A549 (cell line): ENCODE data around the gene MRPL51. TPM values are rescaled to one million over a fixed set of nuclear protein-coding genes. Genes with fewer than 3 reads are reported as not detected.

Experiments
- ATAC-seq, 2 experiments: fragments of 200-7000 bp in 1 of 2; fragments of >200 bp in 1 of 2; cut with Nextera tagmentation in 1 of 2; cut with Tn5 transposase in 1 of 2; 3 replicates each; pipeline versions ENCODE4 v1.8.0 to v1.9.1; 2018 to 2020; ENCODE audit warnings: mild to moderate bottlenecking in 1 of 2, moderate library complexity in 1 of 2
- CTCF ChIA-PET: fragments of 300-600 bp; sonication (Branson Sonifier 250); formaldehyde crosslinking; extraction: SDS; loops from one replicate; lab custom pipeline; 2021; ENCODE audit warnings: antibody characterized with exemption, inconsistent platforms; lab: Yijun Ruan, JAX
- POLR2A ChIA-PET: fragments of 350-600 bp; formaldehyde crosslinking; extraction: SDS; loops from one replicate; lab custom pipeline; 2021; ENCODE audit warnings: antibody characterized with exemption, inconsistent platforms; lab: Yijun Ruan, JAX
- DNase-seq, 2 experiments: peaks; one replicate each; pipeline versions ENCODE4 v3.0.0 to v3.0.0-alpha.2; 2011 to 2016; ENCODE audit warnings: low read depth in 1 of 2, low spot score in 1 of 2
- FAIRE-seq: peaks from 2 replicates; lab custom pipeline; 2011; peaks lifted over from hg19 to GRCh38; lab: Jason Lieb, UNC
- H3K27ac ChIP-seq, 2 experiments: fragments of >200 bp; sonication (Bioruptor Twin); formaldehyde crosslinking; 3 replicates each; pipeline ENCODE4 v1.5.1; 2016 to 2017
- H3K4me1 ChIP-seq: fragments of >200 bp; sonication (Bioruptor Twin); formaldehyde crosslinking; 3 replicates; pipeline ENCODE4 v1.6.1; 2016
- H3K4me2 ChIP-seq: fragments of >200 bp; sonication (Bioruptor Twin); formaldehyde crosslinking; 3 replicates; pipeline ENCODE4 v1.6.1; 2016
- H3K4me3 ChIP-seq: fragments of >200 bp; sonication (Bioruptor Twin); formaldehyde crosslinking; 3 replicates; pipeline ENCODE4 v1.5.1; 2016
- H3K9me3 ChIP-seq: fragments of >200 bp; sonication (Bioruptor Twin); formaldehyde crosslinking; 3 replicates; pipeline ENCODE4 v1.6.1; 2016
- CEBPB ChIP-seq, 2 experiments: fragments of >200 bp in 1 of 2; sonication (Bioruptor Twin) in 1 of 2; formaldehyde crosslinking in 1 of 2; IDR thresholded peaks; 2 replicates each; pipeline ENCODE4 v1.6.1; 2012 to 2016
- FOSB ChIP-seq: fragments of 250-450 bp; sonication (Bioruptor Pico); IDR thresholded peaks from 2 replicates; pipeline ENCODE4 v1.5.0; 2020; ENCODE audit warnings: mild to moderate bottlenecking, moderate library complexity
- FOSL2 ChIP-seq, 2 experiments: fragments of 450-650 bp in 1 of 2; fragments of >200 bp in 1 of 2; sonication (Bioruptor Twin) in 1 of 2; formaldehyde crosslinking; IDR thresholded peaks; 2 replicates each; pipeline versions ENCODE4 v1.5.0 to v1.6.1; 2016 to 2020; ENCODE audit warnings: mild to moderate bottlenecking in 1 of 2, moderate library complexity in 1 of 2
- FOXS1 ChIP-seq: fragments of 250-450 bp; sonication (Bioruptor Pico); IDR thresholded peaks from 2 replicates; pipeline ENCODE4 v1.5.0; 2020; ENCODE audit warnings: mild to moderate bottlenecking, moderate library complexity
- GATA3 ChIP-seq: IDR thresholded peaks from 2 replicates; pipeline ENCODE4 v1.6.1; 2012; ENCODE audit warnings: borderline replicate concordance
- HOXA7 ChIP-seq: fragments of 250-450 bp; sonication (Bioruptor Pico); IDR thresholded peaks from 2 replicates; pipeline ENCODE4 v1.5.0; 2020; ENCODE audit warnings: mild to moderate bottlenecking, moderate library complexity
- HOXB5 ChIP-seq: fragments of 250-450 bp; sonication (Bioruptor Pico); IDR thresholded peaks from 2 replicates; pipeline ENCODE4 v1.5.0; 2020; ENCODE audit warnings: mild to moderate bottlenecking, moderate library complexity
- JUNB ChIP-seq: fragments of >200 bp; sonication (Bioruptor Twin); formaldehyde crosslinking; IDR thresholded peaks from 2 replicates; pipeline ENCODE4 v1.6.1; 2016
- KDM1A ChIP-seq: fragments of 200-600 bp; sonication (generic); IDR thresholded peaks from 2 replicates; pipeline ENCODE4 v1.6.1; 2016; ENCODE audit warnings: low read depth, mild to moderate bottlenecking
- MAFK ChIP-seq: fragments of 450-650 bp; IDR thresholded peaks from 2 replicates; pipeline ENCODE4 v1.6.1; 2014; ENCODE audit not compliant: partially characterized antibody
- NFE2L2 ChIP-seq: fragments of 150-350 bp; conservative IDR thresholded peaks from 2 replicates; pipeline ENCODE4 v1.6.1; 2014; ENCODE audit warnings: low read length
- POLR2A ChIP-seq: IDR thresholded peaks from 2 replicates; pipeline ENCODE4 v1.6.1; 2012; ENCODE audit warnings: mild to moderate bottlenecking, low read length
- RAD21 ChIP-seq, 2 experiments: fragments of >200 bp in 1 of 2; sonication (Bioruptor Twin) in 1 of 2; formaldehyde crosslinking in 1 of 2; IDR thresholded peaks in 1 of 2; conservative IDR thresholded peaks in 1 of 2; 2 replicates in 1 of 2; 3 replicates in 1 of 2; pipeline ENCODE4 v1.6.1; 2012 to 2018; ENCODE audit warnings: inconsistent platforms in 1 of 2
- ZNF302 ChIP-seq: fragments of 250-450 bp; sonication (Bioruptor Pico); IDR thresholded peaks from 2 replicates; pipeline ENCODE4 v1.9.0; 2021; ENCODE audit warnings: inconsistent platforms, mild to moderate bottlenecking, moderate library complexity
- WGBS: methylation state at CpG from one replicate; pipeline ENCODE4 v1.1.6; 2017; ENCODE audit errors: missing lambda C conversion rate; 5-methylcytosine and 5-hydroxymethylcytosine counted together
- polyA plus RNA-seq, 4 experiments: library from polyadenylated mRNA; depleted of rRNA in 3 of 4; stranded (reverse); fragments of >200 nt; fragmentation: RNase III in 1 of 4; extraction: RNeasy Plus Mini Kit Qiagen cat#74134 plus additional on column Dnase treatment in 1 of 4; gene quantifications; 2 replicates in 3 of 4; 3 replicates in 1 of 4; pipeline ENCODE4 v1.2.3, GENCODE V29; 2011 to 2017
- TF ChIP-seq, protein P1 (sequence below): fragments of 250-450 bp; sonication (Bioruptor Pico); IDR thresholded peaks from 2 replicates; pipeline ENCODE4 v1.5.0; 2020; ENCODE audit warnings: low read depth, mild to moderate bottlenecking, moderate library complexity
- TF ChIP-seq, protein P2 (sequence below): IDR thresholded peaks from 2 replicates; pipeline ENCODE4 v1.6.1; 2012
- TF ChIP-seq, protein P3 (sequence below): fragments of 150-350 bp; IDR thresholded peaks from 2 replicates; pipeline ENCODE4 v1.6.1; 2014; ENCODE audit warnings: low read depth, mild to moderate bottlenecking, low read length
- TF ChIP-seq, protein P4 (sequence below): fragments of >200 bp; sonication (Bioruptor Twin); formaldehyde crosslinking; IDR thresholded peaks from 3 replicates; pipeline ENCODE4 v1.5.1; 2016

The MRPL51 gene
- polyA plus RNA-seq, 2 of the 4 experiments (the other 2 are of a cell fraction), result 272 to 337 TPM

DNA sequence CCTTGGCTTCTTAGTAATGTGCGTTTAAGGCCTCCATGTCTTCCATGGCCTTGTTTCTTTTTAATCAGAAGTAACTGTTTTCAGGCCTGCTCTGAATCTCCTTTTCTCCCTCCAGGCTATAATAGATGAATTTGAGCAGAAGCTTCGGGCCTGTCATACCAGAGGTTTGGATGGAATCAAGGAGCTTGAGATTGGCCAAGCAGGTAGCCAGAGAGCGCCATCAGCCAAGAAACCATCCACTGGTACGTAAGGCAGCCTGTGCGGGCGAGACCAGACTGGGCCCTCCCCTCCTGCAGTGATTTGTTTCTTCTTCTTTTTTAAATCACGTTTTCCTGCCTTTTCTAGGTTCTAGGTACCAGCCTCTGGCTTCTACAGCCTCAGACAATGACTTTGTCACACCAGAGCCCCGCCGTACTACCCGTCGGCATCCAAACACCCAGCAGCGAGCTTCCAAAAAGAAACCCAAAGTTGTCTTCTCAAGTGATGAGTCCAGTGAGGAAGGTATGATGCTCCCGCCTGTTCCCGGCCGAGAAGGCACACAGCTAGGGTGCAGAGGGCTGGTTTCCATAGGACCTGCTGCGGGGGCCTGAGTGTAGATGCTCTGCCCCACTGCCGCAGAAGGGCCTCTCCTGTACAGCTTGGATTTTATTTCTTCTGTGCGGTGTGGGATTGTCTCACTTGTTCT is 37.7 kb upstream of the MRPL51 start:
- Histone ChIP-seq H3K4me3 (no peak overlapping the region), H3K4me2 (no peak overlapping the region), H3K9me3 (no peaks in the 10 kb centered on the region), H3K27ac (peak overlapping the region; percentile 37 to 97; a peak in 5 of 6 replicates), H3K4me1 (peaks cover 20% of the 10 kb centered on the region)
- no peak for DNase-seq
- ChIA-PET CTCF (interaction anchor here (0.7 to 1.9 kb wide), 4 partner anchors 11 to 65 kb away, joined by 3 to 6 read pairs (median 4); no protein-coding TSS in a partner anchor), POLR2A (interaction anchor here (2.2 to 2.5 kb wide), 2 partner anchors 60 to 195 kb away, joined by 10 to 27 read pairs; partner anchors contain the start of gene VAMP1)
- no peak for ATAC-seq
- WGBS, result 93% methylated on average over 18 of the region's 18 CpGs
- no peak for TF ChIP-seq HOXA7 (CRISPR knock-in tag)
- TF ChIP-seq, protein P1, sequence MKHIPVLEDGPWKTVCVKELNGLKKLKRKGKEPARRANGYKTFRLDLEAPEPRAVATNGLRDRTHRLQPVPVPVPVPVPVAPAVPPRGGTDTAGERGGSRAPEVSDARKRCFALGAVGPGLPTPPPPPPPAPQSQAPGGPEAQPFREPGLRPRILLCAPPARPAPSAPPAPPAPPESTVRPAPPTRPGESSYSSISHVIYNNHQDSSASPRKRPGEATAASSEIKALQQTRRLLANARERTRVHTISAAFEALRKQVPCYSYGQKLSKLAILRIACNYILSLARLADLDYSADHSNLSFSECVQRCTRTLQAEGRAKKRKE, result no peak
- no peak for TF ChIP-seq CEBPB (IDR thresholded peaks at IDR 0.05)
- no peak for TF ChIP-seq FOSB (CRISPR knock-in tag)
- TF ChIP-seq JUNB, result no peak
- TF ChIP-seq HOXB5 (CRISPR knock-in tag), result no peak
- no peak for TF ChIP-seq KDM1A
- TF ChIP-seq, protein P2, sequence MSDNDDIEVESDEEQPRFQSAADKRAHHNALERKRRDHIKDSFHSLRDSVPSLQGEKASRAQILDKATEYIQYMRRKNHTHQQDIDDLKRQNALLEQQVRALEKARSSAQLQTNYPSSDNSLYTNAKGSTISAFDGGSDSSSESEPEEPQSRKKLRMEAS, result no peak
- no peak for TF ChIP-seq FOSL2 (IDR thresholded peaks at IDR 0.05)
- TF ChIP-seq FOSL2 (CRISPR knock-in tag; IDR thresholded peaks at IDR 0.05), result no peak
- no peak for TF ChIP-seq NFE2L2
- TF ChIP-seq, protein P3, sequence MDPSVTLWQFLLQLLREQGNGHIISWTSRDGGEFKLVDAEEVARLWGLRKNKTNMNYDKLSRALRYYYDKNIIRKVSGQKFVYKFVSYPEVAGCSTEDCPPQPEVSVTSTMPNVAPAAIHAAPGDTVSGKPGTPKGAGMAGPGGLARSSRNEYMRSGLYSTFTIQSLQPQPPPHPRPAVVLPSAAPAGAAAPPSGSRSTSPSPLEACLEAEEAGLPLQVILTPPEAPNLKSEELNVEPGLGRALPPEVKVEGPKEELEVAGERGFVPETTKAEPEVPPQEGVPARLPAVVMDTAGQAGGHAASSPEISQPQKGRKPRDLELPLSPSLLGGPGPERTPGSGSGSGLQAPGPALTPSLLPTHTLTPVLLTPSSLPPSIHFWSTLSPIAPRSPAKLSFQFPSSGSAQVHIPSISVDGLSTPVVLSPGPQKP, result no peak
- no peak for TF ChIP-seq ZNF302 (CRISPR knock-in tag)
- no peak for TF ChIP-seq FOXS1 (CRISPR knock-in tag)
- no peak for TF ChIP-seq RAD21 (conservative IDR thresholded peaks at IDR 0.05 in 1 of 2, IDR thresholded peaks at IDR 0.05 in 1 of 2)
- TF ChIP-seq, protein P4, sequence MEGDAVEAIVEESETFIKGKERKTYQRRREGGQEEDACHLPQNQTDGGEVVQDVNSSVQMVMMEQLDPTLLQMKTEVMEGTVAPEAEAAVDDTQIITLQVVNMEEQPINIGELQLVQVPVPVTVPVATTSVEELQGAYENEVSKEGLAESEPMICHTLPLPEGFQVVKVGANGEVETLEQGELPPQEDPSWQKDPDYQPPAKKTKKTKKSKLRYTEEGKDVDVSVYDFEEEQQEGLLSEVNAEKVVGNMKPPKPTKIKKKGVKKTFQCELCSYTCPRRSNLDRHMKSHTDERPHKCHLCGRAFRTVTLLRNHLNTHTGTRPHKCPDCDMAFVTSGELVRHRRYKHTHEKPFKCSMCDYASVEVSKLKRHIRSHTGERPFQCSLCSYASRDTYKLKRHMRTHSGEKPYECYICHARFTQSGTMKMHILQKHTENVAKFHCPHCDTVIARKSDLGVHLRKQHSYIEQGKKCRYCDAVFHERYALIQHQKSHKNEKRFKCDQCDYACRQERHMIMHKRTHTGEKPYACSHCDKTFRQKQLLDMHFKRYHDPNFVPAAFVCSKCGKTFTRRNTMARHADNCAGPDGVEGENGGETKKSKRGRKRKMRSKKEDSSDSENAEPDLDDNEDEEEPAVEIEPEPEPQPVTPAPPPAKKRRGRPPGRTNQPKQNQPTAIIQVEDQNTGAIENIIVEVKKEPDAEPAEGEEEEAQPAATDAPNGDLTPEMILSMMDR, result no peak
- TF ChIP-seq POLR2A, result no peak
- no peak for FAIRE-seq

DNA sequence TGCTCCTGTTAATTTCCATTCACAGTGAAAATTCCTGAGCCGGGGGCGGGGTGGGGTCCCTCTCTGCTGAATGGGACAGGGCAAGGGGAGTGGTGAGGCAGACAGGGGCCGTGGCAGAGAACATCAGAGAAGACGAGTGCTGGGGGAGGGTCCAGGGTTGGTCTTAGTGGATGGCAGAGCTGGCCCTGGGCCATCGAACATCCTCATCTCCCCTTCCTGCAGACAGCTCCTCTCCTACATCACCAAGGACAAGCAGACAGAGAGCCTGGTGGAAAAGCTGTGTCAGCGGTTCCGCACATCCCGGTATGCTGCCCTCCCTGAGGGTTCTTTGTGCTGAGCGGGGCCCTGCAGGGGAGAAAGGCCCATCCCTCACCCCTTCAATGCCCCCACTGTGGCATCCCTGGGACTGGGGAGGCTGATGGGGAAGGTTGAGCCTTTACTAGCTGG is 36.3 kb upstream of the MRPL51 start:
- ATAC-seq, result no peak
- peak overlapping the region in 1 of 2 experiments; percentile 15; a peak in 1 of 6 replicates for H3K27ac ChIP-seq
- no peaks in the 10 kb centered on the region for H3K9me3 ChIP-seq
- H3K4me2 ChIP-seq, result no peak overlapping the region
- TF ChIP-seq MAFK, result peak; percentile 89
- TF ChIP-seq GATA3, result no peak
- TF ChIP-seq, protein P4, result no peak
- POLR2A ChIA-PET, result no interaction called here
- no peak for FAIRE-seq
- DNase-seq, result no peak
- peaks cover 20% of the 10 kb centered on the region for H3K4me1 ChIP-seq
- H3K4me3 ChIP-seq, result no peak overlapping the region
- WGBS, result 89% methylated on average over 9 of the region's 9 CpGs
- CTCF ChIA-PET, result interaction anchor here (0.5 to 3.1 kb wide), 9 partner anchors 10 to 105 kb away, joined by 3 to 27 read pairs (median 4); no protein-coding TSS in a partner anchor
